Glutamatergic neuron (in vitro differentiated cells): ENCODE results near the gene FAM20B. TPM values are rescaled to one million over a fixed set of nuclear protein-coding genes. Genes with fewer than 3 reads are reported as not detected.

Experiments used
- DNase-seq: peaks from one replicate; pipeline ENCODE4 v3.0.0; 2022
- H3K27ac Mint-ChIP-seq: one replicate; pipeline ENCODE4 v1.8.0; 2020; ENCODE audit warnings: mild to moderate bottlenecking, mixed read lengths, inconsistent platforms; ENCODE audit not compliant: unreplicated experiment
- H3K27me3 Mint-ChIP-seq: one replicate; pipeline ENCODE4 v1.8.0; 2020; ENCODE audit warnings: mild to moderate bottlenecking, moderate library complexity, mixed read lengths, inconsistent platforms; ENCODE audit not compliant: unreplicated experiment
- H3K36me3 Mint-ChIP-seq: one replicate; pipeline ENCODE4 v1.8.0; 2020; ENCODE audit warnings: mild to moderate bottlenecking, mixed read lengths, inconsistent platforms; ENCODE audit not compliant: unreplicated experiment
- H3K4me1 Mint-ChIP-seq: one replicate; pipeline ENCODE4 v1.8.0; 2020; ENCODE audit warnings: mild to moderate bottlenecking, low read depth, mixed read lengths, inconsistent platforms; ENCODE audit not compliant: unreplicated experiment
- H3K4me3 Mint-ChIP-seq: one replicate; pipeline ENCODE4 v1.8.0; 2020; ENCODE audit warnings: mild to moderate bottlenecking, mixed read lengths, inconsistent platforms; ENCODE audit not compliant: unreplicated experiment
- H3K9me3 Mint-ChIP-seq: one replicate; pipeline ENCODE4 v1.8.0; 2020; ENCODE audit warnings: mild to moderate bottlenecking, moderate library complexity, mixed read lengths, inconsistent platforms; ENCODE audit not compliant: unreplicated experiment
- CTCF ChIP-seq: fragments of 200-600 bp; sonication (generic); IDR thresholded peaks from one replicate; pipeline ENCODE4 v1.5.0; 2021; ENCODE audit not compliant: partially characterized antibody, unreplicated experiment
- total RNA-seq: library from RNA; stranded (reverse); fragmentation: NEBNext Ultra II Directional; extraction: Animal tissue kit (Norgen Biotek cat#: 25700); gene quantifications from one replicate; pipeline ENCODE4 v1.2.1, GENCODE V29; 2021; ENCODE audit not compliant: unreplicated experiment

Gene FAM20B
- total RNA-seq, 1 donor from 2014 or later: 39.3 TPM

- no peak overlapping the region for H3K27ac Mint-ChIP-seq
- H3K36me3 Mint-ChIP-seq: no peaks in the 10 kb centered on the region
- H3K4me3 Mint-ChIP-seq: no peak overlapping the region
- H3K4me1 Mint-ChIP-seq: no peaks in the 10 kb centered on the region
- no peak for DNase-seq
- no peaks in the 10 kb centered on the region for H3K9me3 Mint-ChIP-seq
- TF ChIP-seq CTCF: no peak
- H3K27me3 Mint-ChIP-seq: peaks cover 4% of the 10 kb centered on the region
These were observed 11.6 kb upstream of the FAM20B start for GRCh38 chr1:179014123-179014522.

- peaks cover 4% of the 10 kb centered on the region for H3K27me3 Mint-ChIP-seq
- no peaks in the 10 kb centered on the region for H3K4me1 Mint-ChIP-seq
- DNase-seq: no peak
- no peaks in the 10 kb centered on the region for H3K36me3 Mint-ChIP-seq
- no peaks in the 10 kb centered on the region for H3K9me3 Mint-ChIP-seq
- H3K27ac Mint-ChIP-seq: no peak overlapping the region
- H3K4me3 Mint-ChIP-seq: no peak overlapping the region
- TF ChIP-seq CTCF: no peak
These were observed 10.3 kb upstream of the FAM20B start for GRCh38 chr1:179015396-179015795.

GRCh38 chr1:179016706-179017382 is 8.8 kb upstream of the FAM20B start:
- Mint-ChIP-seq H3K4me1 (no peaks in the 10 kb centered on the region), H3K4me3 (no peak overlapping the region), H3K27ac (no peak overlapping the region), H3K36me3 (no peaks in the 10 kb centered on the region), H3K27me3 (peaks cover 4% of the 10 kb centered on the region), H3K9me3 (no peaks in the 10 kb centered on the region)
- no peak for TF ChIP-seq CTCF
- no peak for DNase-seq

- H3K9me3 Mint-ChIP-seq: no peaks in the 10 kb centered on the region
These were observed 8.0 kb upstream of the FAM20B start for GRCh38 chr1:179017383-179018326.

More at GRCh38 chr1:179017383-179018326, 8.0 kb upstream of the FAM20B start:
- Mint-ChIP-seq H3K27me3 (peaks cover 3% of the 10 kb centered on the region), H3K36me3 (no peaks in the 10 kb centered on the region), H3K4me3 (no peak overlapping the region), H3K4me1 (peaks cover 4% of the 10 kb centered on the region), H3K27ac (no peak overlapping the region)
- no peak for TF ChIP-seq CTCF
- DNase-seq: no peak
